Measurements from ENCODE around the gene PDXDC1. TPM values are rescaled to one million over a fixed set of nuclear protein-coding genes. Genes with fewer than 3 reads are reported as not detected.
"Not testable (repeated sequence)": the region's sequence is repeated elsewhere in the genome, so short reads cannot be mapped to it uniquely, and the experiment has no call there.

Gene PDXDC1
- total RNA-seq, 4 donors from 2014 or later = 35.3 to 91.1 (median 63.0) TPM

DNA sequence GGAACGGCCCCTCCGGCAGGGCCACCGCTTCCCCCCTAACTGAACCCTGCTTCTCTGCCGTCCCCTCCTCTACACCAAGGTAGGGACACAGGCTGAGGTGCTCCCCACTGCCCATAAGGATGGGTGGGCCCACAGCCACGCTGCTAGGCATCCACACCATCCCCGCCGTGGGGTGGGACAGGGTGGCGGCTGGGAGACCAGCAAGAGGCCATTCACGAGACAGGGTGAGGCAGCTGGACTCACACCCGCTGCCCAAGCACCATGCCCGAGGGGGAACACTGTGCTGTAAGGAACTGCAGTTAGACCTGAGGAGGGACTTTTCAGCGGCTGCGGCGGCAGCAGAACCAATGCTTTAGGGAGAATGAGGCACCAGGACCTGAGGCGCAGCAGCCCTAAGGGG, 166.8 kb downstream of the PDXDC1 start:
- H3K27ac ChIP-seq = peak overlapping the region; percentile 59 to 89
- H3K4me1 ChIP-seq = peaks cover 7 to 24% of the 10 kb centered on the region in 2 donors
- no peak for TF ChIP-seq POLR2A (IDR thresholded peaks at IDR 0.05)
- TF ChIP-seq, protein P1, sequence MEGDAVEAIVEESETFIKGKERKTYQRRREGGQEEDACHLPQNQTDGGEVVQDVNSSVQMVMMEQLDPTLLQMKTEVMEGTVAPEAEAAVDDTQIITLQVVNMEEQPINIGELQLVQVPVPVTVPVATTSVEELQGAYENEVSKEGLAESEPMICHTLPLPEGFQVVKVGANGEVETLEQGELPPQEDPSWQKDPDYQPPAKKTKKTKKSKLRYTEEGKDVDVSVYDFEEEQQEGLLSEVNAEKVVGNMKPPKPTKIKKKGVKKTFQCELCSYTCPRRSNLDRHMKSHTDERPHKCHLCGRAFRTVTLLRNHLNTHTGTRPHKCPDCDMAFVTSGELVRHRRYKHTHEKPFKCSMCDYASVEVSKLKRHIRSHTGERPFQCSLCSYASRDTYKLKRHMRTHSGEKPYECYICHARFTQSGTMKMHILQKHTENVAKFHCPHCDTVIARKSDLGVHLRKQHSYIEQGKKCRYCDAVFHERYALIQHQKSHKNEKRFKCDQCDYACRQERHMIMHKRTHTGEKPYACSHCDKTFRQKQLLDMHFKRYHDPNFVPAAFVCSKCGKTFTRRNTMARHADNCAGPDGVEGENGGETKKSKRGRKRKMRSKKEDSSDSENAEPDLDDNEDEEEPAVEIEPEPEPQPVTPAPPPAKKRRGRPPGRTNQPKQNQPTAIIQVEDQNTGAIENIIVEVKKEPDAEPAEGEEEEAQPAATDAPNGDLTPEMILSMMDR (IDR thresholded peaks at IDR 0.05) = no peak
- H3K9me3 ChIP-seq = no peaks in the 10 kb centered on the region
- no peaks in the 10 kb centered on the region for H3K27me3 ChIP-seq
- no peak overlapping the region for H3K4me3 ChIP-seq
- DNase-seq = no peak
- intact Hi-C loops (cut with DNase I; ENCODE audit: low total_unique reads) = no loop called here
- H3K36me3 ChIP-seq = no peaks in the 10 kb centered on the region

DNA sequence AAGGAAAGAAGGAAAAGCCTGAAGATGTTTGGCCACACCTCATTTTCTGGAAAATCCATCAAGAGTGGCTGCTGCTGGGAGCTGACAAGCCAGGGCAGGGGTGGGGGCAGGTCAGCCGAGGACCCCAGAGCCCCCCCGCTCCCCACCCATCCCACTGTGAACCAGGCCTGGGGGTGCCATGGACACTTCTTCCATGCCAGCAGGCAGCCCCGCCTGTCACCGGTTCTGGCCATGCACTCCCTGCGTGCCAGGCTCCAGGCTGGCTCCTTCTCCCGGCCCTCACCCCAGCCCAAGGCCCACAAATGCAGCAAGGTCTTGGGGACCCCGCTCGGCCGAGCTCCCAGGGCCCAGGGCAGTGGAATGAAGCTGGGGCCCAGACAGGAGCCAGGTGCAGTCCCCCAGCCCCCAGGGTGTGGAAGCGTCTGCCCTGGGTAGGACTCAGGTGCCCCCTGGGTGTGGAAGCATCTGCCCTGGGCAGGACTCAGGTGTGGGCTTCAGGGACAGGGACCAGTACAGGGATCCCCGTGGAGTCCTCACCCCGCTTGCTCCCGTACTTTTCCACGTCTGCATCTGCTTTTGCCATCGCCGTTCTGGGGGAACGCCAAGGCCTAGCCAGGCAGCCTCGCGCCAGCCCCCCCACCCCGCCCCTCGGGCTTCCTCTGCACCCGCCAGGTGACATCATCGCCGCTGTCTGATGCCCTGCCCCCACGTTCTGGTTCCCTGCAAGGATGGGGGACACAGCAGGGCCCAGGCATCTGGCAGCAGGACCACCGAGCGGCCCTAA, 167.5 kb downstream of the PDXDC1 start:
- H3K9me3 ChIP-seq; H3K27me3 ChIP-seq; intact Hi-C loops (cut with DNase I; ENCODE audit: low total_unique reads); H3K36me3 ChIP-seq; H3K4me3 ChIP-seq: not testable (repeated sequence)
- peaks cover 7 to 24% of the 10 kb centered on the region in 2 donors for H3K4me1 ChIP-seq
- peak overlapping the region; percentile 89 to 94 for H3K27ac ChIP-seq
- DNase-seq = peak; percentile 54 to 55

DNA sequence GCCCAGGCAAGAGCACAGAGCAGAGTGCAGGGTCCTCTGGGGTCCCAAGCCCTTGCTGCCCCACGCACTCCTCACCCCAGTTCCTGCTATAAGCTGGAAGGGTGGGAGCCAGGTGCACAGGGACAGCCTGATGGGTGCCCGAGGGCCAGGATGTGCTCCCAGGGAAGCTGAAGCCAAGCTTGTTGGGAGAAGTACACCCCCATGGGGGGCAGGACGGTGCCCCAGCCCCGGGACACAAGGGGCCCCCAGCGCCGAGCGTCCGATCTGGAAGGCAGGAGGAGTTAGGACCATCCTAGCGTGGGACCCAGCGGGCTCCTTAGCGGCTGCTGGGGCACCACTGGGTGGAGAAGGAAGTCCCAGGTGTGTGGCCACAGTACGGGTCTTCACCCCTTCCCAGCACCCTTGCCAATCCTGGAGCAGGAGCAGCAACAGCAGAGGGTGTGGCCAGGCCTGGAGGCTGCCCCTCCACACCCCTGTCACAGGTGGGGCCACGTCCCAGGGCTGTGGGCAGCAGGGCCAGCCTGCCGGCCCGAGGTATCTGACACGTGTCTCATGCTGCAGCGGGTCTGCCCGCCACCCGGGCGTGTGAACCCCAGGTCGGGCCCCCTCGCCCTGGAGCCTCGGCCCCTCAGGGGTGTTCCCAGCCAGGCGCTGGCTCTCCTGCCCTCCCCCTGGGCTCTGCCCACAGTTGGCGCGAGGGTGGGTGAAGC, 168.2 kb downstream of the PDXDC1 start:
- peak overlapping the region; percentile 89 to 94 for H3K27ac ChIP-seq
- intact Hi-C loops (cut with DNase I; ENCODE audit: low total_unique reads); H3K9me3 ChIP-seq; H3K27me3 ChIP-seq; DNase-seq; H3K36me3 ChIP-seq: not testable (repeated sequence)
- peaks cover 7 to 24% of the 10 kb centered on the region in 2 donors for H3K4me1 ChIP-seq
- peak overlapping the region in 1 of 2 donors; percentile 30 for H3K4me3 ChIP-seq

DNA sequence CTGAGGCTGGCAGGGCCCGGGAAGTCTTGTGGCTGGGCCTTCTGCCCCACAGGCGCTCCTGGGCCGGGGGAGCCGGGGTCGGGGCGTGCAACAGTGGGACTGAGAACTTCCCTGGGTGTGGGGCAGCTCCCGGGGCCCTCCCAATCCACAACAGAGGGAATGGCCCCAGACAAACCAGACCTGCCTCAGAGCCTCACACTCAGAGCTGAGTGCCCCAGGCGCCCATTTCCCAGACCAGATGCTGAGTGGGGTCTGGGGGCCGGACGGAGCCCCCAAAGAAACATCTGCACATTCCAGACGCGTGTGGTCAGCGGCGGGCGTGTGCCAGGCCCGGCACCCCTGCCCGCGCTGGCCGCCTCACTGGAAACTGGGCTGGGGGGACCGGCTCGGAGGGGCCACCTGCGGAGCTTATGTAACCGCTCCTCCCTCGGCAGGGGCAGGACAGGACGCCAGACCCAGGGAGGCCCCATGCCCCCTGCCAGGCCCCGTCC, 168.8 kb downstream of the PDXDC1 start:
- H3K36me3 ChIP-seq; H3K9me3 ChIP-seq; H3K27me3 ChIP-seq; DNase-seq; intact Hi-C loops (cut with DNase I; ENCODE audit: low total_unique reads): not testable (repeated sequence)
- peak overlapping the region; percentile 24 to 30 for H3K4me3 ChIP-seq
- peaks cover 7 to 24% of the 10 kb centered on the region in 2 donors for H3K4me1 ChIP-seq
- H3K27ac ChIP-seq = peak overlapping the region; percentile 89 to 94

DNA sequence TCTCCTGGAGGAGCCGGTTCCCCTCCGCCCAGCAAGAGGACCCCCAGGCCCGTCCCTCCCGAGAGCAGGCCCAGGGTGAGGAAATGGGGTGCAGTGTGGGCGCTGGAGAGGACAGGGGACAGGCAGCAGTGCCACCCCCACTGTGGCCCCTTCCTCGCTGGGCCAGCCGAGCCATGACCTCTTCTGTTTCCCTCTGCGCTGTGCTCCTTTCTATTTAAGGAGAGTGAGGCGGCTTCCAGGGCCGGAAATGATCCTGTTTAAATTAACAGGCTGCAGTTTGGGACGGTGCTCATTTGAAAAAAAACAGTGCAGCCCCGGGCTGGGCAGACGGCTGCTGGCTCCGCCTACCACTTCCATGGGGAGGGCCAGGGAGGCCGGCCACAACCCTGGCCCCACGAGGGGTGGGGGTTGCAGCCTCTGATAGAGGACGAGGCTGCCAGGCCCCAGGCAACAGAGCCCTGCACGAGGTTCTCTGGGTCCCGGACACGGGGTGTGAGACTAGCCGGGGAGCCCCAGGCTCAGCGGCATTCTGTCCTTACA, 169.3 kb downstream of the PDXDC1 start:
- Histone ChIP-seq H3K27ac (peak overlapping the region; percentile 89 to 94), H3K4me1 (peaks cover 7 to 24% of the 10 kb centered on the region in 2 donors), H3K4me3 (peak overlapping the region; percentile 24 to 30)
- H3K27me3 ChIP-seq; H3K36me3 ChIP-seq; intact Hi-C loops (cut with DNase I; ENCODE audit: low total_unique reads); H3K9me3 ChIP-seq: not testable (repeated sequence)
- DNase-seq = peak; percentile 61 to 65

DNA sequence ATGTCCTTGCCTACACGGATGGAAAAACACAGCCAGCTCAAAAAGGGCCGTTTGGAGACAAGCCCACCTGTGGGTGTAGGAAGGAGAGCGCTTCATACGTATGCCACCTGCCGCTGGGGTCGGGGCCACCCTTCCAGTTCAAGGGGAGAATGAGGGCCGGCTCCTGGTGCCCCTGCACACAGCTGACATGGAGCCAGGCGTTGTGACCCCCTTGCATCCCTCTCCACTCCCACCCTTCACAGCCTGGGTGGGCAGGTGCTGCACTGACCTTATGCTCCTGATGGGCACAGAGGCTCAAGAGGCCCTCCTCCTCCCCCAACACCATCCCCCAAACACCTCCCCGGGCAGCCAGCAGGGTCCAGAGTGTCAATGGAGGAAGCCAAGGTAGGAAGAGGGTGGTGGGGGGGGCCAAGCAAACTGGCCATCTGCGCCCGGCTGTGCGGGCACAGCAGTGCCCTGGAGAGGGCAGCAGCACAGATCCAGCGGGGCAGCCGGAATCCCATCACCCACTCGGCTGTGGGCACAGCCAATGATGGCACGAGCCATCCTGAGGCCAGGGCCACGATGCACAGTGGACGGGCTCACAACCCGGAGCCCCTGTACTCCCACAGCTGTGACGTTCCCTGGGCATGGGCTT, 170.1 kb downstream of the PDXDC1 start:
- peaks cover 7 to 24% of the 10 kb centered on the region in 2 donors for H3K4me1 ChIP-seq
- H3K4me3 ChIP-seq = peak overlapping the region in 1 of 2 donors; percentile 30
- H3K36me3 ChIP-seq; DNase-seq; intact Hi-C loops (cut with DNase I; ENCODE audit: low total_unique reads); H3K27me3 ChIP-seq; H3K9me3 ChIP-seq: not testable (repeated sequence)
- peak overlapping the region; percentile 89 to 94 for H3K27ac ChIP-seq

DNA sequence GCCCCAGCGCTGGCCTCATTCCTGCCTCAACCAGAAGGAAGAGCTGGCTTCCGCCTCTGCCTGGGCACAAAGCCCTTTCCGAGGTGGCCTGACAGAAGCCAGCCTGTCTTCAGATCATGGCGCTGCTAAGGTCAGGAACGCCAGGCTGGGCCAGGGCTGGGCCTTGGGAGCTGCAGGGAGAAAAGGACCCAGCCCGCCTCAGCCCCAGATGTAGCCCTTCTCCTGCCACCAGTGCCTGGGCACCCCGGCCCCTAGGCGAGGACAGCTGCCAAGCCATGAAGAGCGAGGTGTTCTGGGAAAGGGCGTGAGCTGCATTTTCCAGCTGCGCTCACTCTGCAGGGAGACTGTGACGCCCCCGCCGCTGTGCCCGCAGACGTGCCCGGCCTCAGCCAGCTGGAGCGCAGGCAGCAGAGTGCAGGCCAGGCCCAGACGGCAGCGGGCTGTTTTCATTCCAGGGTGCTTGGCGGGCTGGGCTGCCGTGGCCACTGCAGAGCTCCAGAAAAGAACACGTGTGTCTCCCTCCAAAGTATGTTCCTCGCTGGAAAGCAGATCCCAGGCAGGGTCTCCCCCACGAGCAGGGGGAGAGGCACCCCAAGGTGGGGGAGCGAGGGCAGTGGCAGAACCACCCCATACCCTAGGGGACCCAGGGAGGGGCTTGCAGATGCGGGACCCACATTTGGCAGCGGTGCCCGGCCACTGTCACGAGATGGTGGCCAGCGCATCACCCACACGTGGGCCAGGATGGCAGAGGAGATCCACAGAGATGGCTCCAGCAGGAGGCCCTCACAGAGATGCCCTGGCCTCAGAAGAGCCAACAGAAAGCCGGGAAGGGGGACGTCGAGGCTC, 170.8 kb downstream of the PDXDC1 start:
- H3K36me3 ChIP-seq; H3K9me3 ChIP-seq; H3K27me3 ChIP-seq; intact Hi-C loops (cut with DNase I; ENCODE audit: low total_unique reads); H3K4me3 ChIP-seq: not testable (repeated sequence)
- peak; percentile 35 to 57 for DNase-seq
- Histone ChIP-seq H3K27ac (peak overlapping the region; percentile 89 to 94), H3K4me1 (peaks cover 7 to 24% of the 10 kb centered on the region in 2 donors)

DNA sequence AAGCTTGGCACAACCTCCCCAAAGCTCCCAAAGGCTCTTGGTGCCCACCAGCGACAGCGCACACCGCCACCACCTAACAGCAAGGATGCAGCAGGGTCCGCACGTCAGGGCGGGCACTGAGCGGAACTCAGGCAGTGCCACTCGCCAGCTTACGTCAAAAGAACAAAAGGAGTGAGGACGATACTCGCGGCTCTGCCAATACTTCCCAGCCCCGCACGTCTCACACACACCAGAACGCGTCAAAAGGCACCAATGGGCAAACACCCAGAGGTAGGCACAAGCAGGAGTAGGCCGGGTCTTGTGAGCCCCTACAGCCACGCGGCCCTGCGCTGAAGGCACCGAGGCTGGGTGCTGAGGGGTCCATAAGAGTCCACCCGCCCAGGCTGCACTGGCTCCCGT, 171.4 kb downstream of the PDXDC1 start:
- peaks cover 7 to 24% of the 10 kb centered on the region in 2 donors for H3K4me1 ChIP-seq
- H3K9me3 ChIP-seq; intact Hi-C loops (cut with DNase I; ENCODE audit: low total_unique reads); DNase-seq; H3K4me3 ChIP-seq; H3K36me3 ChIP-seq; H3K27me3 ChIP-seq: not testable (repeated sequence)
- peak overlapping the region; percentile 89 to 94 for H3K27ac ChIP-seq

DNA sequence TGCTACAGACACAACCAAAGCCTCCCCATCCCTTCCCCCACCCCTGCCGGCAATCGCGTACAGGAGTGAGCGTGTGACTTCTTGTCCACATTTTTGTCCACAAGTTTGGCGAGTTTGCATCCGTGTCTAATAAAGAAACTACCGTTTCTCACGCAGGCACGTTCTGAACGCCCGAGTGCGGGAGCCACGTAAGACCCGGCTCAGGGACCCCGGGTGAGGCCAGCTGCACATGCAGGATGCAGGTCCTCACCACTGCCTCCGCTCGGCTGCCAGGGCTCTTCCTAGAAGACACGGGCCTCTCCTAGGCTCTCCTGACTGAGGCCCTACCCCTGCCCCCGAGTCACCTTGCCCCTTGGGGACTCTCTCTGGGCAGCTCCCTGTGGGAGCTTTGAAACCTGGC, 174.0 kb downstream of the PDXDC1 start:
- H3K4me3 ChIP-seq; H3K9me3 ChIP-seq; H3K27ac ChIP-seq; DNase-seq; H3K36me3 ChIP-seq; H3K4me1 ChIP-seq; intact Hi-C loops (cut with DNase I; ENCODE audit: low total_unique reads); H3K27me3 ChIP-seq: not testable (repeated sequence)

DNA sequence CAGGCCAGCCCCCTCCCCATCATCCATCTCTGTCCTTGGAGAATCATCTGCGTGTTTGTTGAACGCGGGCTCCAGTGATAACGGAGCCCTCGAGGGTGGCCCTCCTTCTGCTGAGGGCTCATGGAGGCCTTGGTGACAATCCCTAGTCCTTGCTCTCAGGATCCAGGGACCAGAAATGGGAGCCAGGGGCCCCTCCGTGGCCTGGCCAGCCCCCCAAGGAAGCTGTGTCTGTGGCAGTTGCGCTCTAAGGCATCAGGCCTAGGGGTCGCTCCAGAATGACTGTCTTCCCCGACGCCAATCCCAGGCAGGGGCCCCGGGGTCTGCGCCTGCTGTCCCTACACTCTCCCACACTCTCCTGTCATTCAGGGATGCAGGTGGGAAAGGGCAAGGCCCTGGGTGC, 174.4 kb downstream of the PDXDC1 start:
- H3K9me3 ChIP-seq; H3K4me3 ChIP-seq; H3K27ac ChIP-seq; H3K4me1 ChIP-seq; H3K36me3 ChIP-seq; intact Hi-C loops (cut with DNase I; ENCODE audit: low total_unique reads); H3K27me3 ChIP-seq; DNase-seq: not testable (repeated sequence)

DNA sequence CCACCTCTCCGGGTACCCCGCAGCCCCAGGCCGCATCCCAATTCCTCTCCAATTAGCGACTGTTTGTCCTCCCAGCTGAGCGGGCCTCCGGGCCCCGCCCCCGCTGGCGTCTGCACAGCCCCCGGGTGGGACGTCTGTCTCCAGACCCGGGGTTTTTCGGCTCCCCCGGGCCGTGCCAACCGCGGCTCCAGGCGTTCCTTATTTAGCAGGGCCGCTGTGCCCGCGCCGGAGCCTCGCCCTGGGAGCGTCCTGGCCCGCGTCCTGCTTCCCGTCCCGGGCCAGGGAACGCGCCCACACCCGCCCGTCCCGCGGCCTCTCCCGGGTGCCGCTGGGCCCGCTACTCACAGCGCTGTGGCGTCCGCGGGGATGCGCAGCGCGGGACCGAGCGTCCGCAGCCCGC, 179.2 kb downstream of the PDXDC1 start:
- H3K36me3 ChIP-seq; H3K27me3 ChIP-seq; H3K9me3 ChIP-seq; intact Hi-C loops (cut with DNase I; ENCODE audit: low total_unique reads); H3K4me1 ChIP-seq: not testable (repeated sequence)
- peak overlapping the region; percentile 75 to 85 for H3K27ac ChIP-seq
- peak; percentile 39 to 52 for DNase-seq
- H3K4me3 ChIP-seq = peak overlapping the region; percentile 56 to 93

All from uterus (tissue), 4 donors.